HepG2 (cell line): ENCODE measurements around the gene CCR2.

Experiments
- AFF4 ChIP-seq: sonication (generic); formaldehyde crosslinking; IDR thresholded peaks from 2 replicates; pipeline ENCODE4 v1.4.0; 2020; ENCODE audit warnings: missing genetic modification reagents
- CBX2 ChIP-seq, 2 experiments: fragments of 200-600 bp in 1 of 2; sonication (generic); formaldehyde crosslinking in 1 of 2; IDR thresholded peaks; 2 replicates each; pipeline versions ENCODE4 v1.7.0 to v1.8.1; 2018 to 2022; ENCODE audit warnings: low read depth in 2 of 2, low read length in 1 of 2, mild to moderate bottlenecking in 1 of 2, missing genetic modification reagents in 1 of 2
- CTCF ChIP-seq: sonication (generic); formaldehyde crosslinking; IDR thresholded peaks from 2 replicates; pipeline ENCODE4 v1.5.0; 2020; ENCODE audit warnings: mild to moderate bottlenecking, missing genetic modification reagents, moderate library complexity
- ESRRA ChIP-seq: sonication (generic); formaldehyde crosslinking; IDR thresholded peaks from 2 replicates; pipeline ENCODE4 v1.5.1; 2020; ENCODE audit warnings: mild to moderate bottlenecking, low read depth, missing genetic modification reagents
- IRX3 ChIP-seq: sonication (generic); formaldehyde crosslinking; IDR thresholded peaks from 2 replicates; pipeline ENCODE4 v1.8.1; 2023; ENCODE audit warnings: mild to moderate bottlenecking, low read depth, missing genetic modification reagents, borderline replicate concordance
- MTA1 ChIP-seq: sonication (generic); formaldehyde crosslinking; IDR thresholded peaks from 2 replicates; pipeline ENCODE4 v1.4.0; 2020; ENCODE audit warnings: missing genetic modification reagents, mild to moderate bottlenecking, borderline replicate concordance
- PCBP1 ChIP-seq: fragments of 200-400 bp; formaldehyde crosslinking; IDR thresholded peaks from 2 replicates; pipeline ENCODE4 v1.6.1; 2017; ENCODE audit warnings: mild to moderate bottlenecking, low read depth, low read length, borderline replicate concordance
- PREB ChIP-seq: sonication (generic); formaldehyde crosslinking; IDR thresholded peaks from 2 replicates; pipeline ENCODE4 v1.4.0; 2020; ENCODE audit warnings: missing genetic modification reagents
- SIN3A ChIP-seq: IDR thresholded peaks from 2 replicates; pipeline ENCODE4 v1.6.1; 2011; ENCODE audit warnings: low read depth, mild to moderate bottlenecking, control low read depth, low read length, borderline replicate concordance
- SRY ChIP-seq: sonication (generic); formaldehyde crosslinking; IDR thresholded peaks from 2 replicates; pipeline ENCODE4 v1.8.0; 2022; ENCODE audit warnings: mild to moderate bottlenecking, missing genetic modification reagents
- ZFP37 ChIP-seq: sonication (generic); formaldehyde crosslinking; IDR thresholded peaks from 2 replicates; pipeline ENCODE4 v1.4.0; 2020; ENCODE audit warnings: missing genetic modification reagents, borderline replicate concordance
- ZNF12 ChIP-seq: sonication (generic); formaldehyde crosslinking; IDR thresholded peaks from 2 replicates; pipeline ENCODE4 v1.5.0; 2020; ENCODE audit warnings: missing genetic modification reagents
- ZNF274 ChIP-seq: sonication (generic); formaldehyde crosslinking; IDR thresholded peaks from 2 replicates; pipeline ENCODE4 v1.5.1; 2020; ENCODE audit warnings: mild to moderate bottlenecking, missing genetic modification reagents

DNA sequence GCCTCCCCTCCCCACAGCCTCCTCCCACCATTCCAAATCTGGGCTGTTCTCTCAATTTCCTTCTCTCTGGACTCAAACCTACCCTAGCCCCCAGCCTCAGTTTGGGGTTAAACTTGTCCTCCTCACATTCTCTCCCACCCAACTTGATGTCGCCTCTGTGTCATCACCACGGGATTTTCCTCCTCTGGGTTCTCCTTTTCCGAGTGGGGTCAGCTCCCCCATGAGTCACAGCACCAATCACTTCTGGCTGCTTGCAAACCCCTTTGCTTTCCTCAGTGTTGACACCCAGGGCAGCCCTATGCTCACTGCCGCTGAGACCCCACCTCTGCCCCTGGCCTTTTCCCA, 52.5 kb downstream of the CCR2 start:
- no peak for TF ChIP-seq ZNF12 (CRISPR knock-in tag)
- TF ChIP-seq CTCF = no peak
- no peak for TF ChIP-seq ESRRA
- TF ChIP-seq PREB (CRISPR knock-in tag) = no peak
- TF ChIP-seq MTA1 = no peak
- TF ChIP-seq AFF4 (CRISPR knock-in tag) = no peak
- no peak for TF ChIP-seq PCBP1
- no peak for TF ChIP-seq ZNF274 (CRISPR knock-in tag)
- no peak for TF ChIP-seq SIN3A
- TF ChIP-seq IRX3 (CRISPR knock-in tag) = no peak
- TF ChIP-seq CBX2 (IDR thresholded peaks at IDR 0.05; ENCODE audit: low read depth, low read length) = no peak
- no peak for TF ChIP-seq CBX2 (CRISPR knock-in tag; IDR thresholded peaks at IDR 0.05; ENCODE audit: low read depth)
- TF ChIP-seq ZFP37 (CRISPR knock-in tag) = no peak
- TF ChIP-seq SRY (CRISPR knock-in tag) = no peak
